ENCODE measurements around the gene ULK2. TPM values are rescaled to one million over a fixed set of nuclear protein-coding genes. Genes with fewer than 3 reads are reported as not detected.

Gene ULK2
- total RNA-seq, 1 experiment from 2014 or later: 22.8 TPM

DNA sequence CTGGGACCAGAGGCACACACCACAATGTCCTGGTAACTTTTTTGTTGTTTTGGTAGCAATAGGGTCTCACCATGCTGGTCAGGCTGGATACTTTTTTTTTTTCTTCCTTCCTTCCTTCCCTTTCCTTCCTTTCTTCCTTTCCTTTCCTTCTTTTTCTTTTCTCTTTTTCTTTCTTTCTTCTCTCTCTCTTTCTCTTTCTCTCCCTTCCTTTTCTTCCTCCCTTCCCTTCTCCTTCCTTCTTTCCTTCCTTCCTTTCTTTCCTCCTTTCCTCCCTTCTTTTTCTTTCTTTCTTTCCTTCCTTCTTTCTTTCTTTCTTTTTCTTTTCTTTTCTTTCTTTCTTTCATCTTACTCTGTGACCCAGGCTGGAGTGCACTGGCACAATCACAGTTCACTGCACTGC is 18.4 kb upstream of the ULK2 start:
- intact Hi-C loops (cut with micrococcal nuclease; ENCODE audit: unreplicated experiment): no loop called here
- no peak for DNase-seq (ENCODE audit: low read depth, low spot score)
- ChIA-PET POLR2A (no interaction called here), CTCF (no interaction called here)
- Histone ChIP-seq H3K4me3 (ENCODE audit: low read depth in 2 of 2, low read length in 2 of 2) (no peak overlapping the region), H3K36me3 (ENCODE audit: control insufficient read depth, insufficient read depth, low read length) (no peaks in the 10 kb centered on the region), H3K4me1 (ENCODE audit: control insufficient read depth, insufficient read depth, low read length) (no peaks in the 10 kb centered on the region), H3K9me3 (ENCODE audit: control insufficient read depth, insufficient read depth, low read depth, low read length) (no peaks in the 10 kb centered on the region), H3K27me3 (ENCODE audit: control insufficient read depth, insufficient read depth, low read length) (no peaks in the 10 kb centered on the region), H3K27ac (ENCODE audit: low read length) (no peak overlapping the region)
- in situ Hi-C loops (cut with HindIII; ENCODE audit: low pct_unique_long_range_greater_than_20kb, low sequenced_read_pairs): no loop called here
- no TSS peak for BruUV-seq (replicated peaks)
- ATAC-seq: no peak
- TF ChIP-seq, protein P1, sequence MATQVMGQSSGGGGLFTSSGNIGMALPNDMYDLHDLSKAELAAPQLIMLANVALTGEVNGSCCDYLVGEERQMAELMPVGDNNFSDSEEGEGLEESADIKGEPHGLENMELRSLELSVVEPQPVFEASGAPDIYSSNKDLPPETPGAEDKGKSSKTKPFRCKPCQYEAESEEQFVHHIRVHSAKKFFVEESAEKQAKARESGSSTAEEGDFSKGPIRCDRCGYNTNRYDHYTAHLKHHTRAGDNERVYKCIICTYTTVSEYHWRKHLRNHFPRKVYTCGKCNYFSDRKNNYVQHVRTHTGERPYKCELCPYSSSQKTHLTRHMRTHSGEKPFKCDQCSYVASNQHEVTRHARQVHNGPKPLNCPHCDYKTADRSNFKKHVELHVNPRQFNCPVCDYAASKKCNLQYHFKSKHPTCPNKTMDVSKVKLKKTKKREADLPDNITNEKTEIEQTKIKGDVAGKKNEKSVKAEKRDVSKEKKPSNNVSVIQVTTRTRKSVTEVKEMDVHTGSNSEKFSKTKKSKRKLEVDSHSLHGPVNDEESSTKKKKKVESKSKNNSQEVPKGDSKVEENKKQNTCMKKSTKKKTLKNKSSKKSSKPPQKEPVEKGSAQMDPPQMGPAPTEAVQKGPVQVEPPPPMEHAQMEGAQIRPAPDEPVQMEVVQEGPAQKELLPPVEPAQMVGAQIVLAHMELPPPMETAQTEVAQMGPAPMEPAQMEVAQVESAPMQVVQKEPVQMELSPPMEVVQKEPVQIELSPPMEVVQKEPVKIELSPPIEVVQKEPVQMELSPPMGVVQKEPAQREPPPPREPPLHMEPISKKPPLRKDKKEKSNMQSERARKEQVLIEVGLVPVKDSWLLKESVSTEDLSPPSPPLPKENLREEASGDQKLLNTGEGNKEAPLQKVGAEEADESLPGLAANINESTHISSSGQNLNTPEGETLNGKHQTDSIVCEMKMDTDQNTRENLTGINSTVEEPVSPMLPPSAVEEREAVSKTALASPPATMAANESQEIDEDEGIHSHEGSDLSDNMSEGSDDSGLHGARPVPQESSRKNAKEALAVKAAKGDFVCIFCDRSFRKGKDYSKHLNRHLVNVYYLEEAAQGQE (IDR thresholded peaks at IDR 0.05; ENCODE audit: insufficient read depth in 1 of 2, low read depth in 2 of 2, low read length in 1 of 2): no peak
- no peak for TF ChIP-seq TCF7L2 (IDR thresholded peaks at IDR 0.05; ENCODE audit: low read depth, low read length)
- TF ChIP-seq, protein P2, sequence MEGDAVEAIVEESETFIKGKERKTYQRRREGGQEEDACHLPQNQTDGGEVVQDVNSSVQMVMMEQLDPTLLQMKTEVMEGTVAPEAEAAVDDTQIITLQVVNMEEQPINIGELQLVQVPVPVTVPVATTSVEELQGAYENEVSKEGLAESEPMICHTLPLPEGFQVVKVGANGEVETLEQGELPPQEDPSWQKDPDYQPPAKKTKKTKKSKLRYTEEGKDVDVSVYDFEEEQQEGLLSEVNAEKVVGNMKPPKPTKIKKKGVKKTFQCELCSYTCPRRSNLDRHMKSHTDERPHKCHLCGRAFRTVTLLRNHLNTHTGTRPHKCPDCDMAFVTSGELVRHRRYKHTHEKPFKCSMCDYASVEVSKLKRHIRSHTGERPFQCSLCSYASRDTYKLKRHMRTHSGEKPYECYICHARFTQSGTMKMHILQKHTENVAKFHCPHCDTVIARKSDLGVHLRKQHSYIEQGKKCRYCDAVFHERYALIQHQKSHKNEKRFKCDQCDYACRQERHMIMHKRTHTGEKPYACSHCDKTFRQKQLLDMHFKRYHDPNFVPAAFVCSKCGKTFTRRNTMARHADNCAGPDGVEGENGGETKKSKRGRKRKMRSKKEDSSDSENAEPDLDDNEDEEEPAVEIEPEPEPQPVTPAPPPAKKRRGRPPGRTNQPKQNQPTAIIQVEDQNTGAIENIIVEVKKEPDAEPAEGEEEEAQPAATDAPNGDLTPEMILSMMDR (IDR thresholded peaks at IDR 0.05): no peak
- TF ChIP-seq SIN3A (IDR thresholded peaks at IDR 0.05; ENCODE audit: borderline replicate concordance, insufficient read depth, low read depth, low read length): no peak
- TF ChIP-seq POLR2AphosphoS5 (IDR thresholded peaks at IDR 0.05; ENCODE audit: low read depth, low read length): no peak

DNA sequence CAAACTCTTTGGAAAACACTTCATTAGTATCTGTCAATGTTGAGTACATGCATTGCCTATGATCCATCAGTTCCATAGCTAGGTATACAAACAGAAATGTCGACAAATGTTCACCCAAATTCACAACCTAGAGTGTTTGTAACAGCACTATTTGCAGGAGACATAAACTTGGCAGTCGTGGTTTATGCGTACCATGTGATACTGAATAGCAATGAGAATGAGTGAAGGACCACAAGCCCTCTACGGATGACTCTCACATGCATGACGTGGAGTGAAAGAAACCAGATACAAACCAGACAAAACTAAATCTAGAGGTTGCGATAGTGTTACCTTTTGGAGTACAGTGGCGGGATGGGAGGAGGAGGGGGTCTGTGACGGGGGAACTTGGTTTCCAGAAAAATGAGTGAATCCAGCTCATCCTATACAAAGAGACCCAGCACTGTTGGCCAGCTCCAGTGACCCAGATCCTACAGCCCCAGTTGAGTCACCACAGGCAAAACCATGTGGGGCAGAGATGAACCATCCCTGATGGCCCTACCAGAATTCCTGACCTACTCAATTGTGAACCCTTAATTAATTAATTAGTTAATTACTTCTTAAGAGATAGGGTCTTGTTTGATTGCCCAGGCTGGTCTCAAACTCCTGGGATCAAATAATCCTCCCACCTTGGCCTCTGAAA is 15.9 kb upstream of the ULK2 start:
- H3K4me1 ChIP-seq (ENCODE audit: control insufficient read depth, insufficient read depth, low read length): no peaks in the 10 kb centered on the region
- BruUV-seq (replicated peaks): no TSS peak
- no peaks in the 10 kb centered on the region for H3K27me3 ChIP-seq (ENCODE audit: control insufficient read depth, insufficient read depth, low read length)
- ATAC-seq (no peak), DNase-seq (ENCODE audit: low read depth, low spot score) (no peak)
- TF ChIP-seq POLR2AphosphoS5 (IDR thresholded peaks at IDR 0.05; ENCODE audit: low read depth, low read length) (no peak), TCF7L2 (IDR thresholded peaks at IDR 0.05; ENCODE audit: low read depth, low read length) (no peak), SIN3A (IDR thresholded peaks at IDR 0.05; ENCODE audit: borderline replicate concordance, insufficient read depth, low read depth, low read length) (no peak)
- TF ChIP-seq, protein P1 (IDR thresholded peaks at IDR 0.05; ENCODE audit: insufficient read depth in 1 of 2, low read depth in 2 of 2, low read length in 1 of 2): no peak
- TF ChIP-seq, protein P2 (IDR thresholded peaks at IDR 0.05): no peak
- in situ Hi-C loops (cut with HindIII; ENCODE audit: low pct_unique_long_range_greater_than_20kb, low sequenced_read_pairs): no loop called here
- H3K4me3 ChIP-seq (ENCODE audit: low read depth in 2 of 2, low read length in 2 of 2): no peak overlapping the region
- no peaks in the 10 kb centered on the region for H3K36me3 ChIP-seq (ENCODE audit: control insufficient read depth, insufficient read depth, low read length)
- intact Hi-C loops (cut with micrococcal nuclease; ENCODE audit: unreplicated experiment): no loop called here
- no peaks in the 10 kb centered on the region for H3K9me3 ChIP-seq (ENCODE audit: control insufficient read depth, insufficient read depth, low read depth, low read length)
- POLR2A ChIA-PET: no interaction called here
- CTCF ChIA-PET: no interaction called here
- no peak overlapping the region for H3K27ac ChIP-seq (ENCODE audit: low read length)

Measured in Panc1 (cell line).